Stimulated activated CD4-positive, alpha-beta T cell treated with anti-CD3 and anti-CD28 coated beads, Interleukin-4, amount 100 ng/mL, for 4 hours (primary cell): ENCODE data around the gene FTO.

Experiments used
- DNase-seq, 2 experiments: peaks; one replicate each; pipeline ENCODE4 v3.0.0-alpha.2; 2020

Gene FTO

DNA sequence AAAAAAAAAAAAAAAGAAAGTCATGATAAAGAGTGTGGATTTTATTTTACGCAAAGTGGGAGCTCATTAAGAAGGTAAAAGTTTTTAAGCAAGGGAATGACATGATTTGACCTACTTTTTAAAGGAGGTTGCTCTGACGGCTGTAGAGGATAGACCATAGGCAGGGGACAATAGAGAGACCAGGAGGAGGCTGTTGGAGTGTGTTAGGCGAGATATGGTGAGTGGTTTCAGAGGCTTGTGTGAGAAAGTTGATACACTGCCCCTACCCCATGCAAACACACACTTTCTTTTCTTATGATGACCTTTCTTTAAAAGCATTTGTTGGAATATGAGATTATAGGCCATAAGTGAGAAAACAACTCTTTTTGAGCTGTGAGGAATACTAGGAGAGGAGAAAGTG is 82.0 kb downstream of the FTO start:
- no peak for DNase-seq

DNA sequence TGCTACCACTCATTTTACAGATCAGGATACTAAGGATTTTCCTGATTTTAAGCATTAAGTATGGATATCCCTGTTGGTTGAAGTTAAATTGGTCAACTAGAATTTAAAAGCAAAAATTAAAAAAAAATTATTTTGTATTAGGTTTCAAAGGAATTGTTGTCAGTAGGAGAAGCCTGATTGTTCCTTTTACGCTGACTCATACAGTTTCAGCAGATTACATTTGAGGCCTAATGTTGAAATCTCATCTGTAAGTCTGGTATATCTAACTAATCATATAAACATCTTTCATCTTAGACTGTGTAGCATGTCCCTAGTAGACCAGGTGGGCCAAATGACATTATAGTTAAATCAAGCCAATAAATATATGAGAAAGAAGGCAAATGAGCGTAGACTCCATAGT is 83.5 kb downstream of the FTO start:
- DNase-seq, result no peak

DNA sequence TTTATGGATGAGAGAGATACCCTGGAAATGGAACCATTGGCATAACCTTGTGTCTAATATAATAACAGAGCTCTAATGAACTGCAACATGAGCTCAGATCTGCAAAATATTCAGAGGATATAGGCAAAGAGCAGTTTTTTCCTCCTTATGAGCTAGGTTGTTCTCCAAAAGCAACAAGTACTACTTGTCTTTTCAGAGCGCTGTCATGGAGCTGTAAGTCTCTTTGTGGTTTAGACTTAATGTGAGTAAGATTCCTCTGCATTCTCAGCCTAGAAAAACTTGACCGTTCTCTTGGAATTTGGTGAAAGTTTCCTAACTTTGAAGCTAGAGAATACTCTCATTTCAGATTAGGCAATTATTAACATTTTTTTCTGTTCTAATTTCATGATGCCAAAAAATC is 85.2 kb downstream of the FTO start:
- no peak for DNase-seq

DNA sequence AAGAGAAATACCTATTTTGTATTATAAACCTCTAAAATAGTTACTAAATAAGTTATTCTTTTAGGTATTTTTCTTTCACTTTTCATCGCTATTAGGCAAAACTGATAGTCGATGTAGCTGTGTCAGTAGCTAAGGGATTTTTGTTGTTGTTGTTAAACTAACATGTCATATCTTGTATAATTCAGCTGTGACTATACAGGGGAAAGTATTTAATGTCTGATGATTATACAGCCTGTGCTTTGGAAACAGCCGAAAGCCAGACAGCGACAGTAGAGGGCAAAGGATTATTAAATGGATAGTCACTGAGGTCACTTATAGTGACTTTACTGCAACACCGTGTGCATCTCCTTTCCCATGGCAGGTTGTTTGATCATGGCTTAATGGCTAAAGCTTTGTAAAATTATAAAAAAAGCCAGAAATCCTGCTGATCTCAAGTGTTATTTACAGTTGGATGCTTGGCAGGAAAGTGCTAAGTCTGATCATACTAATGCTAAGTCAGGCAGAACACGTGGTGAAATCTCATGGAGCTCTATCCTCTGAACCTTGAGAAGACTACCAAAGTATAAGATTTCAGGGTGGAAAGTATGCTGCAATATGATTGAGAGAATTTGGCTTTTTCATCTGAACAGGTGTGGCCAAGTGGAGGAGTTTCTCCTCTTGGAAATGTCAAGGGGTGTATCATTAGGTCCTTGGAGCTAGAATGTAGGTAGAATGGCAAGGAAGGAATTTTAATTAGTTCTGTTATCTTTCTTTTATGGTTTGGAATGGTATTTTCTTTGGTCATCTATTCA is 88.4 kb downstream of the FTO start:
- no peak for DNase-seq

DNA sequence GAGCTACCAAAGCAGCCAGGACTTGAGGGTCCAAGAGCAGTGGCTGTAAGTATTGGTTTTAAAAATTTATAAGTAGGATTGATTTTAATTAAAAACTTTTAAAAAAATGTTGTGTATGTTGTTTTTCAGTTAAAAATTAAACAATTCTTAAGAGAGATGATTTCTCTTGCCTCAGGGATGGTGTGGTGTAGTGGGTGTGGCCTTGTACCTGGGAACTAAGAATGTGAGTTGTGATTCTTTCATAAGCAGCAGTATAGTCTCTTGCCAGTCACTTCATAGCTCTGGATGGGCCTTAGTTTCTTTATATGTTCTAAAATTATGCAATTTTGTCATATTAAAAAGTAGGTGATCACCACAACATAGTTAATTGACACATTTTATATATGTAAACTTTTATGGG is 99.5 kb downstream of the FTO start:
- DNase-seq, result no peak

DNA sequence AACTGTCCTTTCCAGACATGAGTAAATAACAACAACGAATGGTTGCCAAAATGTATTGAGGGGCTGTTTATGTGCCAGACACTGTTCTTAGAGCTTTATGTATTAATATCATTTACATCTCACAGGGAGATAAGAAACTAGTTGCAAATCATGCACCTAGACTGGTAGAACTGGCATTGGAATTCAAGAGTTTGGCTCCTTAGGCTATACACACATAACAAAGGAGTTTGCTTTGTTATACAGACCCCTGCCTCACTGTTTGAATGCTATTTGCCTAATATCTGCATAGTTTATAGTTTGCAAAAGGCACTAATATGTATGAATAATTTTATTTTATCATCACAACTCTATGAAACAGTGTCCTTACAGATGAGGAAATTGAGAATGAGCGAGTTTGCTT is 100.0 kb downstream of the FTO start:
- no peak for DNase-seq

DNA sequence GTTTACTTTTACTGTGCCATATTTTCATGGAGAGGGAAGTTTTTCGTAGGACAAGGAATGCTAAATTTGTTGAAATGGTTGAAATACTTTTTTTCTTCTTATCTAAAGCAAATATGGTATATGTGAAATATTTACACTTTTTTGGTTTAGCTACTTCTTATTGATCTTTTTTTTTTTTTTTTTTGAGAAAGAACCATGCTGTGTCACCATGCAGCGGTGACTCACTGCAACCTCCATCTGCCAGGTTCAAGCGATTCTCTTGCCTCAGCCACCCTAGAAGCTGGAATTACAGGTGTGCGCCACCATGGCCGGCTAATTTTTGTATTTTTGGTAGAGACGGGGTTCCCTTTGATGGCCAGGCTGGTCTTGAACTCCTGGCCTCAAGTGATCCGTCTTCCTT is 100.5 kb downstream of the FTO start:
- no peak for DNase-seq

DNA sequence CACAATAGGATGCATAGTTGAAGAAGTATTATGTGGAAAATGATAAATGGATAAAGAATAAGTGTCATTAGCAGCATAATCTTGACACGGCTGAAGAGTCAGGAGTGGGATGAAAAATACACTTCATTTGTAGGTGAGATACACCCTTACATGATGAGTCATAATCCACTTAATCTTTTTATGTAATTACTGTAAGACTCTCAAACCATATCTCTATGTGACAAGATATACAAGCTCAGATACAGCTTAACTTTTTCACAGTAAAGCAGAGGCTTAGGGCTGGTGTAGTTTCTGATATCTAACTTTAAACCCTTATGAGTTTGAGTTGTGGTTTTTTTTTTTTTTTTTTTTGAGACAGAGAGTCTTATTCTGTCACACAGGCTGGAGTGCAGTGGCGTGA is 101.2 kb downstream of the FTO start:
- no peak for DNase-seq

DNA sequence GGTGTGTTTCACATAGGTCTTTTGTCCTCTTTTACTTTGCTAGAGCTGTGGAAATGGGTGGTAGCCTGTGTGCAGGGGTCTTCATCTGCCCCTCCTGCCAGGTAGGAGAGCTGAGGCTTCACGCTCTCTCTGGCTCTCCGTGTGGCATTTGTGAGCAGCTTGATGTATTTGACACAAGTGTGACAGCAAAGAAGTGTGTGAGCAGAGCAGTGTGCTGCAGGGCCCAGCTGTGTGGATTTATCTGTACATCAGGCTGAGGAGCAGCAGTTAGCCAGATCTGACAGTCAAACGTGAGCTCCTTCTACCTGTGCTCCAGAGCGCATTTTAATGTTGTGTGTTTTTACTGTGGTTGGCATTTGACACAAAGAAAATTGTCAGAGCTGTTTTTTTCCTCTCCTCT is 101.8 kb downstream of the FTO start:
- no peak for DNase-seq

DNA sequence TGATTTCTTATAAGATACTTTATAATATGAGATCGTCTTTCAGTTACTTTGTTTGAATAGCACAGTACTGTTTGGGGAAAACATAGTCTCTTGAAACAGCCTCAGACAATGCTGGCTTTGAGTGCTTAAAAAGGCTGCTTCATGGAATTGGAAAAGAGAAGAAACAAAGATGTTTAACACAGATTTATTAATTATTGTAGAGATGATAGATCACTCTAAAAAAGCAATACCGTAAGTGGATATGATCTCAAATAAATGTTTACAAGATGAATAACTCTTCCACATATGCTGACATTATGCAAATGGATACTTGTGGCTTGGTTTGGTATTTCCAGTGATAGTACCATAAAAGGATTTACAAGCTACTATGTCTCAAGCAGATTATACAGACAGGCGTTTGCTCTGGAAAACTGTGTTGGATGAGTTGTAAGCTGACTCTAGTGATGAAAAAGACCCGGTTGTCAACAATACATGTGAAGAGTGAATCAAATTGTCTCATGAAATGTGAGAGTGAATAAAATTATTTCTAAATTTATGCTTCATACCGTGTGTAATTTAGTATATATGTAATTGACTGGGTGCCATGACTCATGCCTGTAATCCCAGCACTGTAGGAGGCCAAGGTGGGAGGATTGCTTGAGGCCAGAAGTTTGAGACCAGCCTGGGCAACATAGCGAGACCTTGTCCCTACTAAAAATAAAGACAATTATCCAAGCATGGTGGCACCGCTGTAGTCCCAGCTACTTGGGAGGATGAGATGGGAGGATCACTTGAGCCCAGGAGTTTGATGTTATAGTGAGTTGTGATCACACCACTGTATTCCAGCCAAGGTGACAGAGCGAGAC is 105.4 kb downstream of the FTO start:
- DNase-seq, result no peak

DNA sequence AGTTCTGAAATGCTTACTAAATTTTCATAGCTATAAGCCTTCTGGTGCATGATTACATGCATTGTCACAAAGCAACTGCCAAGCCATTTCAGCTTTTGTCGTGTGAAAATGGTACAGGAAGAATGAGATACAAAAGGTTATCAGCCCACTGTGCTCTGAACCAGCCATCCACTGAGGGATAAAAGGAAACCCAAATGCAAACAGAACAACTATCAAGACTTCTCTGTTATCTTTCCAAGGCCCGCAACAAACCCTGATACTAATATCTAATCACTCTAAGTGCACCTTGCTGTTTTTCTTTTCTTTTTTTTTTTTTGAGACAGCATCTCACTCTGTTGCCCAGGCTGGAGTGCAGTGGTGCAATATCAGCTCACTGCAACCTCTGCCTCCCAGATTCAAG is 109.0 kb downstream of the FTO start:
- no peak for DNase-seq

DNA sequence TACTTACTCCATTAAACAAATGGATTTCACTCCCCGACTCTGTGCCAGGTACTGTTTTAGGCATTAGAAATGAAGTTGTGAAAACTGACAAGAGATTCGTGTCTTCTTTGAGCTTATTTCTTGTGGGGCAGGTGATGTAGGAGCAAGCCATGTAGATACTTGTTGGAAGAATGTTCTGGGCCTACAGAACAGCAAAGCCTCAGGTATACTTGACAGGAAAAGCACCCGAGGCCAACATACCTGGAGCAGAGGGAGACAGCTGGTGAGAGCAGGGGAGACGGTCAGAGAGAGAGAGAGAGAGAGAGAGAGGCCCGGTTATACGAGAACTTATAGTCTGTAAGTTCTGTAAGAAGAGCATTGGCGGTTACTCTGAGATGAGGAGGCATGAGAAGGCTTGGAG is 110.8 kb downstream of the FTO start:
- DNase-seq, result no peak

DNA sequence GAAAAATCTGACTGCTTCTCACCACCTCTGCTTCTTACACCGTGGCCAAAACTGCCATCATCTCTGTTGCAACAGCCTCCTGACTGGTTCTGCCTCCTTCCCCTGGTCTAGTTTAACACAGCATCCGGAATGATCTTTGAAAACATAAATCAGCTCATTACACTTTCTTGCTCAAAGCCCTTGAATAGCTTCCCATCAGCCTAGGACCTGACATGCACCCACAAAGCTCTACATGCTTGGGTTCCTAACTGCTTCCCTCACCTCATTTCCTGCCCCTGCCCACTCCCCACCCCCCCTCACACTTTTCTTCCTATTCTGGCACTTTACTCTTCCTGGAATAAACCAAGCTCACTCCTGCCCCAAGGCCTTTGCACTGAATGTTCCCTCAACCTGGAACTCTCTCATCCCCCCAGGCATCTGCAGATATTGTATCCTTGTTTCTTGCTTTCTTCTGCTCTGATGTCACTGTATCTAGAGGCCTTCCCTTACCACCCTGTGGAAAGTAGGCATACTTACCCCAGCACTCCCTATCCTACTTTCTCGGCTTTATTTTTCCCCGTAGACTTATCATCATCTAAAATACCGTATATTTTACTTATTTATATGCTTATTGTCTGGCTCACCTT is 112.4 kb downstream of the FTO start:
- DNase-seq, result no peak

DNA sequence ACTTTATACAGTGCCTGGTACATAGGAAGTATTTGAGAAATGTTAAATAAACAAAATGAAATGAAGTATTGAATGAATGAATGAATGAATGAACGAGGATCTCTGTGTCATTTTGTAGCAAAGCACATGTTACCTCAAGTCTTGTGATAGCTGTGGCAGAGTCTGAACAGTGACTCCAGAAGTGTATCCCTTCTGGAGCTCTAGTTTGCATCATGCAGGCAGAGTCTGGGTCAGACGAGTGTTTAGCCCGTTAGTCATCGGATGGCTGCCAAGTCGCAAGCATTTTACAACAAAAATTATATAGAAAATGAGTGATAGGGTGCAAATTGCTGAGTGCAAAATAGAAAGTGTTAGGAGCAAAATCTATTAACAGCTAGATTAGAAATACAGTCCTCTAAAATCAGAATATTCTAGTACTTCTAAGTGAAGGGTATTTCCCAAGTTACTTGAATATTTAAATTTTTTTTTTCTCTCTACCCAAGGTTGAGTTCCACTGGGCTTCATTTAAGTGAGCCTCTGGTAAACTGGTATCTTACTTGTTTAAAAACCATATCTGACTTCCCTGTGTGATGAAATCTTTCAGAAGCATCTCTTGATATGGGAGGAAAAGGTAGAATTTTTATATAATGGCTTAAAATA is 113.3 kb downstream of the FTO start:
- DNase-seq, result no peak

DNA sequence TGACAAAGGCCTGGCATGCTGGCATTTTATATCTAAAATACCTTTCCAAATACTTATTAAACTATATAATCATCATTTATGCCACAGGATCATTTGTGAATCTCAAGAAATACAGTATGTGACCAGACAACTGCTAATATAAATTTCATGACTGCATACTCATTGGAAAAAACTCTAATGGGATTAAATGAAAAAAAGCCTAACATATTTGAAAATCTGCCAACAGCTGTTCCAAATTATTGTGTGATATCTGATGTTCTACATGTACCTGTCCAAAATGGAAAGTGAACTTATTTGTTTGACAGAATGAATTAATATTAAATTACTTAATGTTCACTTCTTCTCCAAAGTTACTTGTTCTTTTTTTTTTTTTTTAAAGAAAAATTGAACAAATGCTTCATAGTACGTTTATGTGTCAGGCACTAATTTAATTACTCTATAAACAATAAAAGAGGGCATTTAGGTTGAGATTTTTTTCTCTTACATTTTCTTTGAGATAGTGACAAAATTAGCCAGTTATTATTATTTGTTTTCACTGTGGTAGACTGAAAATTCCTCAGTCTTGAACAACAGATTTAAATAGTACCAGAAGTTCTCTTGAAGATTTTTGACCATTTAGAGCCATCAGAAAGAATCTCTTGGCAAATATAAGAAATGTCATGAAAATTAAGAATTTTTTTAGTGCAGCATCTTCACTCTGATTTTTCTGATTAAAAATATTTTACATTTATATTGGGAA is 114.0 kb downstream of the FTO start:
- no peak for DNase-seq

DNA sequence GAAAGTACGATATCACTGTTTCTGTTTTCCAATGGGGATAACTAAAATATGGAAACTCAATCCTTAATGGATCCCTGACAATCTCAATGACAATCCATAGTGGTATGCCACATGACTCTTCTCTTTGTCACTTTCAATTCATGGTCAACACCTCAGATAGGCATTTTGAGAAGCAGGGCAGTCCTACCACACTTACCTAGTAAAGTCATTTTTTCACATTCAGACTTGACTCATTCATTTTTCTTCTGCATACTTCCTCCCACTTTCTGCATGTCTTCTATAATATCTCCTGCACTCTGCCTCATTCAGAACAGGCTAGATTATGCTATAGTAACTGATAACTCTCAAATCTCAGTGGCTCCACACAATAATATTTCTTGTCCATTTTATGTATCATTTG is 117.5 kb downstream of the FTO start:
- no peak for DNase-seq

DNA sequence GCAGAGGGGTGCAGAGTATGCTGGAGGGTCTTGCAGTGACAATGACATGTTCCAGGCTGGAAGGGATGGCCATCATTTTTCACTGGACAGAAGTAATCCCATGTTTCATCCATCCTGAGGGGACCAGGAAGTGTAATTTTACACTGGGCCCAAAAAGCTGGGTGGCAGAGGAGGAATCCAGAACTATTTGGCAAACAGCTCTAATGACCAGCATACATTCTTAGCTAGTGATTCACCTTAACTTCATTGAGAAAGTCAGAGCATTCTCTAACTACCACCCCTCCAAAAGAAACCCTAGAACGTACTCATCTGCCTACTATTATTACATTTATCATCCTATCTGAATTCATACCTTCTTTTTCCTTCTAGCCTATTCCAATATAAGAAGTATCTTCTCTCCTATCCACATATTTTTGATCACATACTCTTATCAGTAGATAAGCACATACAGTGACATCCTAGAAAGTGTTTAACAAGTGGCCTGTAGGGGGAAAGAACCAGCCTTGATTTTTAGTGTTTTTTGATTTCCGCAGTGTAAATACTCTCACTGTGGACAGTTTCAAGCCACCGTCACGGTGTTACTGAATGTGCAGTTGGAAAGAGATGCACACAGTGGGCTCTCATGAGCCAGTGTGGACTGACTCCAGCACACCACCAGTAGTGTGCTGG is 118.1 kb downstream of the FTO start:
- no peak for DNase-seq

DNA sequence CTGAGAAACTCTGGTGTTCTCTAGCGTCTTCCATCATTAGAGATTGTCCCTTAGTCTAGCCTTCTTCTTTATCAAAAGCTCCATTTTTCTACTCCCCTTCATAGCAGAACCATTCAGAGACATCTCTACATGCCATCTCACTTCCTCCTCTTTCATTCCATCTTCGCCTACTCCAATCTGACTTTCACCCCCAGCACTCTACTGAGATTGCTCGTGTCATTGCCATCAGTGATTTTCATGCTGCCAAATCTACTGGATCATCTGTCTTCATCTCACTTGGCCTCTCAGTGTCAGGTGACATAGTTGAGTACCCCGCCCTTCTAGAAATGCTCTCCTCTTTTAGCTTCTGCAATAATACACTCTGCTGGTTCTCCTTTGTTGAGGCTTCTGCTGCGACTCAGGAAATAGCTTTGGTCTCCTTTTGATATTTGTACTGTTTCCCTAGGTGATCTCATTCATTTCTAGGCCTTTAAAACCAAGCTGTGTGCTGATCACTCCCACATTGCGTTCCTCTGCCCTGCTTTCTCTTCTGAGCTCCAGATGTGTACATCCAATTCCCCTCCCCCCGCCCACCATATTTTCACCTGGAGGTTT is 119.1 kb downstream of the FTO start:
- no peak for DNase-seq

DNA sequence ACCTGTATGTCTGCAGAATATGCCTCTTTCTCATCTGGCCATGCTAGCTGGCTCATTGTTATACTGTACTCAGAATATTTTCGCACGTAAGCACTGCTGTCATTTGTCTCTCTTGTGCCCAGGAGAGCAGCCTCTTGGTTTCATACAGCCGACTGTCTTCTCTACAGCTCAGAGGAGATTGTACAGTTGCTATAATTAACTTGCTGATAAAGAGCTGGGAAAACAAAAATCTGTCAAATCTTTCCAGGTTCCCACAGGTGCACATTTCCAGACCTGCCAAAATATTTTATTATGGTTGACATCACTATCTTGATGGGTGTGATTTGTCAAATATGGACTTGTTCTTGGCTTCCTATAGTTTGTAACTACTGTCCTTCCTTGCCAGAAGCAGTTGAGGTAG is 122.7 kb downstream of the FTO start:
- DNase-seq, result no peak

DNA sequence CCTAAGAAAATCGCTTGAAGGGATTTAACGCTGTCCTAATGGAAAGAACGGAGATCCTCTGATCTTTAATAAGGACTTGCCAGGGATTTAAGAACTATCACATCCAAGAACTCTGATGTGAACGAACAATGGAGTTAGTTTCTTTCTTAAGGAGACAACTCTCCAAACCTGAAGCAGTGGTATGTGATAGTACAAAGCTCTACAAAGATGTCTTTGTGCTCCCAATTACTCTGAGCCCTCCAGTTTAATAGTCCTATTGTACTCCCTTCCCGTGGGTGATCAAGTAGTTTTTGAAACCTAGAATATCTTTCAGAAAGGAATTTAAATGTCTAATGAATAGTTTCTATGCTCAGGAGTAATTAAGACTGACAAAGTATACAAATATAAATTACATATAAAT is 123.8 kb downstream of the FTO start:
- DNase-seq, result no peak

DNA sequence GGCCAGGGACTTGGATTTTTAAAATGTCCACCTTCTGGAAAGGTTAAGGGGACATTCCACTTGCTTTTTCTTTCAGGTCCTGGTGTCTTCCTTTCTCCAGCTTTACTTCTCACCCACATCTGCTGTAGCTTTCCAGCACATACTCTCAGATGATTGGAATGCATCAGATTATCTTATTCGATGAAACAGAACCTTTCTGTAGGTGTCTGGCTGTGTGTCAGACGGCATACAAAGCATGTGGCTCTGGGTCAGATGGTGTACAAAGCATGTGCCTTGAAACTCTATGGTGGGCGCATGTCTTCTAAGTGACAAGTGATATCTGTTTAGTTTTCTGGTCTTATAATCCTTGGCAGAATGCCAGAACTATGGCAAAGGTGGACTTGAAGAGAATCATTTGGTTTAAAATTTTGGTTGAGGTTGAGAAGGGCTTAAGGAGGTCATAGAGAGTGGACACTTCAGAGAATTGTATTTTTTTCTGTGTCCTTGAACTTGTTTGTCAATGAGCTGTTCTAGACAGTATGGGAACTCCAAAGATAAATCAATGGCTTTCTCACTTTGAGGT is 125.3 kb downstream of the FTO start:
- no peak for DNase-seq
